Stimulated activated CD4-positive, alpha-beta T cell treated with anti-CD3 and anti-CD28 coated beads, Interleukin-1b, Interleukin-23, amount 100 ng/mL, for 1 hour (primary cell): ENCODE results near the gene YPEL5.
"Not testable (repeated sequence)": the region's sequence is repeated elsewhere in the genome, so short reads cannot be mapped to it uniquely, and the experiment has no call there.

Experiments used
- DNase-seq, 2 donors: peaks; one replicate each; pipeline ENCODE4 v3.0.0-alpha.2; 2020; ENCODE audit warnings: low read depth in 2 of 2

Gene YPEL5

GRCh38 chr2:30136764-30137444, 9.9 kb upstream of the YPEL5 start:
- no peak for DNase-seq

GRCh38 chr2:30139131-30139870, 7.5 kb upstream of the YPEL5 start:
- DNase-seq: peak in 1 of 2 donors; percentile 10

- no peak for DNase-seq
Measured at GRCh38 chr2:30141136-30141535, 5.7 kb upstream of the YPEL5 start.

- DNase-seq: no peak
Measured at GRCh38 chr2:30144260-30144659, 2.5 kb upstream of the YPEL5 start.

GRCh38 chr2:30144951-30145350, 1.9 kb upstream of the YPEL5 start:
- DNase-seq: not testable (repeated sequence)

GRCh38 chr2:30145826-30146336, 926 bp upstream of the YPEL5 start:
- DNase-seq: no peak

- no peak for DNase-seq
Measured at GRCh38 chr2:30147196-30147714, 448 bp downstream of the YPEL5 start.

- DNase-seq: peak; percentile 45 to 58
Measured at GRCh38 chr2:30147715-30148610, 1.2 kb downstream of the YPEL5 start.

- no peak for DNase-seq
Measured at GRCh38 chr2:30148850-30149249, 2.0 kb downstream of the YPEL5 start.

GRCh38 chr2:30149513-30149912, 2.7 kb downstream of the YPEL5 start:
- DNase-seq: no peak

GRCh38 chr2:30149976-30150375, 3.2 kb downstream of the YPEL5 start:
- no peak for DNase-seq

GRCh38 chr2:30150786-30151185, 4.0 kb downstream of the YPEL5 start:
- no peak for DNase-seq

- DNase-seq: no peak
Measured at GRCh38 chr2:30152385-30152784, 5.6 kb downstream of the YPEL5 start.

- DNase-seq: no peak
Measured at GRCh38 chr2:30155202-30155601, 8.4 kb downstream of the YPEL5 start.

GRCh38 chr2:30155889-30156658, 9.3 kb downstream of the YPEL5 start:
- DNase-seq: no peak

- DNase-seq: no peak
Measured at GRCh38 chr2:30157616-30158015, 10.8 kb downstream of the YPEL5 start.

- no peak for DNase-seq
Measured at GRCh38 chr2:30159766-30160165, 13.0 kb downstream of the YPEL5 start.

- no peak for DNase-seq
Measured at GRCh38 chr2:30161929-30162706, 15.3 kb downstream of the YPEL5 start.

GRCh38 chr2:30162806-30163205, 16.0 kb downstream of the YPEL5 start:
- no peak for DNase-seq
